ENCODE measurements around the gene ESPNL.
A peak's percentile ranks its signal among the peaks of the same experiment; 100 is the strongest.
"Not testable (repeated sequence)": the region's sequence is repeated elsewhere in the genome, so short reads cannot be mapped to it uniquely, and the experiment has no call there.

ESPNL gene, protein sequence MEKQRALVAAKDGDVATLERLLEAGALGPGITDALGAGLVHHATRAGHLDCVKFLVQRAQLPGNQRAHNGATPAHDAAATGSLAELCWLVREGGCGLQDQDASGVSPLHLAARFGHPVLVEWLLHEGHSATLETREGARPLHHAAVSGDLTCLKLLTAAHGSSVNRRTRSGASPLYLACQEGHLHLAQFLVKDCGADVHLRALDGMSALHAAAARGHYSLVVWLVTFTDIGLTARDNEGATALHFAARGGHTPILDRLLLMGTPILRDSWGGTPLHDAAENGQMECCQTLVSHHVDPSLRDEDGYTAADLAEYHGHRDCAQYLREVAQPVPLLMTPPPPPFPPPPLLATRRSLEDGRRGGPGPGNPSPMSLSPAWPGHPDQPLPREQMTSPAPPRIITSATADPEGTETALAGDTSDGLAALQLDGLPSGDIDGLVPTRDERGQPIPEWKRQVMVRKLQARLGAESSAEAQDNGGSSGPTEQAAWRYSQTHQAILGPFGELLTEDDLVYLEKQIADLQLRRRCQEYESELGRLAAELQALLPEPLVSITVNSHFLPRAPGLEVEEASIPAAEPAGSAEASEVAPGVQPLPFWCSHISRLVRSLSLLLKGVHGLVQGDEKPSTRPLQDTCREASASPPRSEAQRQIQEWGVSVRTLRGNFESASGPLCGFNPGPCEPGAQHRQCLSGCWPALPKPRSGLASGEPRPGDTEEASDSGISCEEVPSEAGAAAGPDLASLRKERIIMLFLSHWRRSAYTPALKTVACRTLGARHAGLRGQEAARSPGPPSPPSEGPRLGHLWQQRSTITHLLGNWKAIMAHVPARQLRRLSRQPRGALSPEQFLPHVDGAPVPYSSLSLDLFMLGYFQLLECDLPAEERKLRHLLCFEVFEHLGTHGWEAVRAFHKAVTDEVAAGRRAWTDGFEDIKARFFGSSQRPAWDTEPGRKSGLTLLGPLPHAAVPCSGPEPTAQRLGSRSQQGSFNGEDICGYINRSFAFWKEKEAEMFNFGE

GRCh38 chr2:238100049-238100820 is at the start of gene ESPNL:
Gene ESPNL (plus strand): TSS chr2:238100340. CDS start chr2:238100420, 80 bp downstream.
- no peak for DNase-seq (ENCODE audit: low read depth)
- H3K4me3 ChIP-seq (replicated peaks; ENCODE audit: low read depth, low read length): no peak within 1 kb of the TSS
- TF ChIP-seq, protein P1, sequence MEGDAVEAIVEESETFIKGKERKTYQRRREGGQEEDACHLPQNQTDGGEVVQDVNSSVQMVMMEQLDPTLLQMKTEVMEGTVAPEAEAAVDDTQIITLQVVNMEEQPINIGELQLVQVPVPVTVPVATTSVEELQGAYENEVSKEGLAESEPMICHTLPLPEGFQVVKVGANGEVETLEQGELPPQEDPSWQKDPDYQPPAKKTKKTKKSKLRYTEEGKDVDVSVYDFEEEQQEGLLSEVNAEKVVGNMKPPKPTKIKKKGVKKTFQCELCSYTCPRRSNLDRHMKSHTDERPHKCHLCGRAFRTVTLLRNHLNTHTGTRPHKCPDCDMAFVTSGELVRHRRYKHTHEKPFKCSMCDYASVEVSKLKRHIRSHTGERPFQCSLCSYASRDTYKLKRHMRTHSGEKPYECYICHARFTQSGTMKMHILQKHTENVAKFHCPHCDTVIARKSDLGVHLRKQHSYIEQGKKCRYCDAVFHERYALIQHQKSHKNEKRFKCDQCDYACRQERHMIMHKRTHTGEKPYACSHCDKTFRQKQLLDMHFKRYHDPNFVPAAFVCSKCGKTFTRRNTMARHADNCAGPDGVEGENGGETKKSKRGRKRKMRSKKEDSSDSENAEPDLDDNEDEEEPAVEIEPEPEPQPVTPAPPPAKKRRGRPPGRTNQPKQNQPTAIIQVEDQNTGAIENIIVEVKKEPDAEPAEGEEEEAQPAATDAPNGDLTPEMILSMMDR (IDR thresholded peaks at IDR 0.05; ENCODE audit: low read length, missing control alignments): no peak

DNA sequence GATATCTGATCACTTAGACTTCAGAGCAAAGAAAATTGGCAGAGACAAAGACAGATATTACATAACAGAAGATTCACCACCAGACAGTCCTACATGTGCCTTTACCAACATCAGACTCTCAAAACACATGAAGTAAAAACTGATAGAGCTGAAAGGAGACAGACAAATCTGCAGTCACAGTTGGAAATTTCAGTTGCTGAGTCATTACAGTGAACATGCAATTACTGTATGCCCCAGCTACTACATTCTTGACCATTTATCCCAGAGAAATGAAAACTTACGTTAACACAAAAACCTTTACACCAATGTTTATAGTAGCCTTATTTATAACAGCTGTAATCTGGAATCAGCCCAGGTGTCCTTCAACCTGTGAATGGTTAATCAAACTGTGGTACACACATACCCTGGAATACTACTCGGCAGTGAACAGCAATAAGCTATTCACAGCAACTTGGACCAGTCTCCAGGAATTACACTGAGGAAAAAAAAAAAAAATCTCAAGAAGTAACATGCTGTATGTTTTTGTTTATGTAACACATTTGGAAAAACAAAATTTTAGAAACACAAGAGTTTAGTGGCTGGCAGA is 46.9 kb upstream of the ESPNL start:
- DNase-seq (ENCODE audit: low read depth): no peak
- no peak overlapping the region for H3K4me3 ChIP-seq (replicated peaks; ENCODE audit: low read depth, low read length)
- TF ChIP-seq, protein P1 (IDR thresholded peaks at IDR 0.05; ENCODE audit: low read length, missing control alignments): no peak

GRCh38 chr2:238055841-238056240 is 44.3 kb upstream of the ESPNL start:
- no peak for DNase-seq (ENCODE audit: low read depth)
- no peak overlapping the region for H3K4me3 ChIP-seq (replicated peaks; ENCODE audit: low read depth, low read length)
- TF ChIP-seq, protein P1 (IDR thresholded peaks at IDR 0.05; ENCODE audit: low read length, missing control alignments): no peak

- not testable (repeated sequence) for DNase-seq (ENCODE audit: low read depth)
Measured at GRCh38 chr2:238057696-238058575, 42.2 kb upstream of the ESPNL start.

GRCh38 chr2:238059505-238059904 is 40.6 kb upstream of the ESPNL start:
- DNase-seq (ENCODE audit: low read depth): no peak
- H3K4me3 ChIP-seq (replicated peaks; ENCODE audit: low read depth, low read length): peak overlapping the region; percentile 83
- TF ChIP-seq, protein P1 (IDR thresholded peaks at IDR 0.05; ENCODE audit: low read length, missing control alignments): no peak

More at GRCh38 chr2:238057696-238058575, 42.2 kb upstream of the ESPNL start:
- H3K4me3 ChIP-seq (replicated peaks; ENCODE audit: low read depth, low read length): not testable (repeated sequence)

GRCh38 chr2:238060096-238060541 is 40.0 kb upstream of the ESPNL start:
- TF ChIP-seq, protein P1 (IDR thresholded peaks at IDR 0.05; ENCODE audit: low read length, missing control alignments): no peak
- peak overlapping the region; percentile 83 for H3K4me3 ChIP-seq (replicated peaks; ENCODE audit: low read depth, low read length)
- DNase-seq (ENCODE audit: low read depth): peak; percentile 22
